ENCODE measurements around the gene XXYLT1. TPM values are rescaled to one million over a fixed set of nuclear protein-coding genes. Genes with fewer than 3 reads are reported as not detected.
A peak's percentile ranks its signal among the peaks of the same experiment; 100 is the strongest.

Gene XXYLT1
- polyA plus RNA-seq, 3 donors from 2014 or later, result 5.3 to 15.7 (median 5.6) TPM

DNA sequence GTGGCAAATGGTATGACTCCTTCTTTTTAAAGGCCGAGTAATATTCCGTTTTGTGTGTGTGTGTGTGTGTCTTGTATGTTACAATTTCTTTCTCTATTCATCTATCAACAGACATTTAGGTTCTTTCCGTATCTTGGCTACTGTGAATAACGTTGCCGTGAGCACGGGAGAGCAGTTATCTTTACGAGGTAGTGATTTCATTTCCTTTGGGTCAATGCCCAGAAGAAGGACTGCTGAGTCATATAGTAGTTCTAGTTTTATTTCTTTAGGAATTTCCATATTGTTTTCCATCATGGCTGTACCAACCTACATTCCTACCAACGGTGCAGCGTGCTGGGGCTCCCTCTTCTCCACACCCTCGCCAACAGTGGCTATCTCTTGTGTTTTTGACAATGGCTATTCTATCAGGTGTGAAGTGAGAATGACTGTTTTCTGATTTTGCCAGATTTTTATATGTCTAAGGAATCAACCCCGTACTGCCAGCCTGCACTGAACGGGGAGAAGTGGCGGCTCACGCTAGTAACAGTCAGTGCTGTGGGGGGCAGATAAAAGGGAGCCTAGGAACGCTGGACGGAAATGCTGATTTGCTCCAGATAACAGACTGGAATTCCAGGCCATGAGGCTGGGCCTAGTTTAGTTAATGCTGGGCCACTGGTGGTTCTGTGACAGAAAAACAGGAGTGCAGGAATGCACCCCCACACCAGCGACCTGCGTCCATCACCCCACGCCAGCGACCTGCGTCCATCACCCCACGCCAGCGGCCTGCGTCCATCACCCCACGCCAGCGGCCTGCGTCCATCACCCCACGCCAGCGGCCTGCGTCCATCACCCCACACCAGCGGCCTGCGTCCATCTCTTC, 168.1 kb downstream of the XXYLT1 start:
- H3K27me3 Mint-ChIP-seq (ENCODE audit: low read depth in 3 of 3), result peaks cover 0 to 4% (median 3%) of the 10 kb centered on the region in 3 donors
- H3K27ac Mint-ChIP-seq, result peak overlapping the region in 2 of 6 donors; percentile 19 to 66
- no peaks in the 10 kb centered on the region for H3K36me3 Mint-ChIP-seq
- DNase-seq, result no peak
- H3K4me1 Mint-ChIP-seq, result peaks cover 20 to 30% of the 10 kb centered on the region in 2 donors
- no peak overlapping the region for H3K4me3 Mint-ChIP-seq
- H3K9me3 Mint-ChIP-seq, result no peaks in the 10 kb centered on the region

DNA sequence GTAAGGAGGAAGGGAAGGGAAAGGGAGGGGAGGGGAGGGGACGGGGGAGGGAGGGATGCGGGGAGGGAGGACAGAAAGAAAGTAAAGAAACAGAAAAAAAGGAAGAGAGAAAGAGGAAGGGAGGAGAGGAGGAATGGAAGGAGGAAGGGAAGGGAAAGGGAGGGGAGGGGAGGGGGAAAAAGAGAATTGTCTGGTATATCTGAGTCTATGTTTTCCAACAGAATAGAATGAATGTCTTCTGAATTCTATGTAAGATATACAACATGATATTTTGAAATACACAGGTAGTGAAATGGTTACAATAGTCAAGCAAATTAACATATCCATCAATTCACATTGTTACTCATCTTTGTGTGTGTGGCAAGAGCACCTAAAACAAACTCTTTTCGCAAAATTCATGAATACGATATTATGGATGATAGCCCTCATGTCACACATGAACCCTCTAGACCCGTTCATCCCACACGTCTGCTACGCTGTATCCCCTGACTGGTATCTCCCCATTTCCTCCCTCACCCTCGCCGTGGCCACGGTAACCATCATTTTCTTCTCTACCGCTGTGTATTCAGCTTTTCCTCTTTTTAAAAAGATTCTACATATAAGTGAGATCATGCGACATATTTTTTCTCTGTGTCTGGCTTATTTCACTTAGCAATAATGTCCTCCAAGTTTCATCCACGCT, 168.9 kb downstream of the XXYLT1 start:
- Mint-ChIP-seq H3K36me3 (no peaks in the 10 kb centered on the region), H3K9me3 (no peaks in the 10 kb centered on the region), H3K4me3 (no peak overlapping the region), H3K27ac (peak overlapping the region in 2 of 6 donors; percentile 19 to 66), H3K27me3 (ENCODE audit: low read depth in 3 of 3) (peaks cover 0 to 4% (median 3%) of the 10 kb centered on the region in 3 donors), H3K4me1 (peaks cover 20 to 30% of the 10 kb centered on the region in 2 donors)
- DNase-seq, result no peak

DNA sequence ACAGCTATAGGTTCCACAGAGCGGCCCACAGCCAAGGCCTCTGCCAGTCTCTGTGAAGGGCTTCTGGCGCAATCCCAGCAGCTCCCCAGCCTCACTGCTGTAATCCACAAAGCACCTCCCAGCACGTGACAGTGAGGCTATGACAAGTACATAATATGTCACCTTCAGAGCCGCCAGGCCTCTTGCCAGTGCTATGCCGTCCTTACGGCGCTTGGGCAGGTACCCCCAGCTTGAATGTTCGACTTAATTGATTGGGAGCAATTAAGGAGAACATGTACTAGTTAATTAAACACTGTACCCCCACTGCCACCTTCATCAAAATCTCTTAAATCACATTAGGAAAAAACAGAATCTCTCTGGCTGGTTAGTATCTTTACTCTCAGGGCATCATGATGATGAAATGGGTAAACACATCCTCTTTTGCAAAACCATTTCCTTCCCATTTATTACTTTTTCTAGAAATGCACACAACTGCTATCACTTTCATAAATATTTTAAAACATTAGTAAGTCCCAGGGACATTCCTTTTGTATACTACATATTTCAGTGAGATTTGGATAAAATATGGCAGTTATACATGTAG, 169.9 kb downstream of the XXYLT1 start:
- Mint-ChIP-seq H3K36me3 (no peaks in the 10 kb centered on the region), H3K27ac (peak overlapping the region; percentile 0 to 89 (median 66)), H3K4me3 (peak overlapping the region in 3 of 5 donors; percentile 8 to 19 (median 11)), H3K27me3 (ENCODE audit: low read depth in 3 of 3) (peaks cover 0 to 3% (median 1%) of the 10 kb centered on the region in 3 donors), H3K4me1 (peaks cover 17 to 25% of the 10 kb centered on the region in 2 donors), H3K9me3 (no peaks in the 10 kb centered on the region)
- peak; percentile 4 to 13 (median 13) for DNase-seq

DNA sequence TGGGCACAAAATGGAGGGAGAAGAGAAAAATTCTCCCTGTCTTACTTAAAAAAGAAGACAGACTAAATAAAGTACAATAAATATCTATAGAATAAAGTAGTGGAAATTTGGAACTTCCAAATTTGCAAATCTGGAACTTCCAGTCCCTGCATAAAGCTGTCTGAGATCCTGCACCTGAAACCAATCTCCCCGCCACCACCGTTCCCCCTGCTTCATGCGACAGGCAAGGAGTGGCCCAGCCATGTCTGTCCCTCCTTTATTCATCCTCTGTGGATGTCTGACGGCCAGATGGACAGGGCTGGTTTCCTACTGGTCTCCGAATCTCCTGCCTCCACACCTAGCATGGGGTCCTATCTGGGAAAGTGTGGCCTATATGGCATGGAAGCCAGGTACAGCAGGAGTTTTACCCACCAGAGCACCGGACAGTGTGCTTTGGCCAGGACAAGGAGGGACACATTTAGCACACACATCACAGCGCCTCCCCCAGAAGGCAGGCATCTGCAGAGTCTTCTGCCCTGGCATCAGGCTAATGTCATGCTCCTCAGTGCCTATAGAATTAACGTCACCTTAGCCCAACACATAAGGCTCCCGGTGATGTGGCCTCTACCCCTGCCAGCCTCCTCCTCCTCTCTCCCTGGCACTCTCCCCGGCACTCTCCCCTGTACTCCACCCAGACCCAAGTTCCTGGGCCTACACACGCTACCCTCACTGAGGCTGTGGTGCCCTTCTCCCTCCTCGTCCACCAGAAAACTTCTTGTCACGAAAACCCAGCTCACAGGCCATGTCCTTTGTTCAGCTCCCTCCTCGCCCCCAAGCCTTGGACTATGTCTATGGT, 170.8 kb downstream of the XXYLT1 start:
- Mint-ChIP-seq H3K4me1 (peaks cover 15 to 22% of the 10 kb centered on the region in 2 donors), H3K36me3 (peaks cover 0 to 1% (median 0%) of the 10 kb centered on the region in 3 donors), H3K27me3 (ENCODE audit: low read depth in 3 of 3) (peaks cover 0 to 3% (median 0%) of the 10 kb centered on the region in 3 donors), H3K4me3 (no peak overlapping the region), H3K9me3 (no peaks in the 10 kb centered on the region), H3K27ac (peak overlapping the region in 4 of 6 donors; percentile 55 to 89 (median 74))
- no peak for DNase-seq

DNA sequence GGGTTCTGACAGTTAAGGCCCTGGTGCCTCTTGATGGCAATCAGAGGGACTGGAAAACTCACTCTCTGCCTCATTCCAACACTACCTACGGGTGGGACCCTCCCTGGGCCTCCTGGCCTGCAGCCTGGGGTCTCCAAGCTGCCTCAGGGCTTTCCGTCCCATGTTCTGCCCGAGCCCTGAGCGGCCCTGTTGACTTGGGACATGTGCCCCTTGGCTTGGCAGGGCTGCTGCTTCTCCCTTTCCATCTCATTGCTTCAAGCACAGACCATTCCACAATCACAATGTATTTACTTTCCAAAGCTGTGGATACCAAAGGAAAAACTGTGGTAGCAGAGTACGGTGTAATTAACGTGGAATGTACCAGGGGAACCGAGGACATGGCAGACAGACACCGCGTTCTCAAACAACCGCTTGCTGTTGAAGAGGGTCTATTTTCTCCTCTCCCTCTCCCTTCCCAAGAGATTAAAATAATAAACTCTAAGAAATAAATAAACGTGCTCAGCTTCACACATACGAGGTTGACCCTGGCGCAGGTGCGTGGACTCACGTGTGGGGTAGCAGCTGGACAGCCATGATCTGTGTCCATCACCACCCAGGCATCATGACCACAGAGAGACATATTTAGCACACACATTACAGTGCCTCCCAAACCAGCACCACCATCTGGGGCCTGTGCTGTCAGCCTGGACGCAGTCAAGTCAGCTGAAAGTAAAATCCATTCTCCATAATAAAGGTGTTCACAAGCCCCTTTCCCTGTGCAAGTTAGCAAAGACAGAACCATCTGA, 172.0 kb downstream of the XXYLT1 start:
- Mint-ChIP-seq H3K36me3 (peaks cover 0 to 4% (median 0%) of the 10 kb centered on the region in 3 donors), H3K4me3 (no peak overlapping the region), H3K27ac (no peak overlapping the region), H3K27me3 (ENCODE audit: low read depth in 3 of 3) (peaks cover 0 to 3% (median 0%) of the 10 kb centered on the region in 3 donors), H3K4me1 (peaks cover 17 to 22% of the 10 kb centered on the region in 2 donors), H3K9me3 (no peaks in the 10 kb centered on the region)
- DNase-seq, result no peak

DNA sequence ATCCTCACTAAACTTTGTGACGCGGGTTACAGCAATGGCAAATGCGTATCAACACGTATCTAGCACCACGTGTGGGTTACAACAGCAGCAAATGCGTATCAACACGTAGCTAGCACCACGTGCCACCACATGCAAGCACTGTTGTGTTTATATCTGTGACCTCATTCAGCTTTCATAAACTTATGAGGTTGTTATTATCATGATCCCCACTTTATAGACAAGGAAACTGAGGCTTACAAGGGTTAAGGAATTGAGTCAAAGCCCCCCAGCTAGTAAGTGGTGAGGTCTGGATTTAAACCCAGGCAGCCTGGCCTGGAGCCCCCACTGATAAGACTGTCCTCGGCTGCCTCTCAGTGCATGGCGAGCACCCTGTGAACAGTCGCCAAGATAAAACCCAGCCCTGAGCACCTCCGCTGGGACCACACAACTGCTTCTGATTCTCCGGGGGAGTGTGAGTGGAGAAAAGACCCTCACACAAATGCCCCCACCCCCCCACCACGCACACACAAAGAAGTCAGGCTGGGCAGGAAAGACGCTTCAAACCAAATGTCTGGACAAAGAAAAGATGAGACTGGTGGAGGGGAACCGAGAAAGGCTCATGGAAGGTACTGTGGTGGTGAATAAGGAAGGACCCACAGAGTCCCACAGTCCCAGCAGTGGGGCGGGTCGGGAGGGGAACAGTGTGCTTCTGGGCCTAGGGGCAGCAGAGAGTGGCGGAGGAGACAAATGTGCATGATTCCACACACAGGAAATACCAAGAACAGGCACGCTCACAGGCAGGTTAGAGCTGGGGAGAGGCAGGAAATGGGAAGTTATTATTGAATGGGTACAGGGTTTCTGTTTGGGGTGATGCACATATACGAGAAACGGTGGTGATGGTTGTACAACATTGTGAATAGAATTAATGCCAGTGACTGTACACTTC, 173.4 kb downstream of the XXYLT1 start:
- Mint-ChIP-seq H3K4me3 (no peak overlapping the region), H3K27me3 (ENCODE audit: low read depth in 3 of 3) (peaks cover 0 to 2% (median 0%) of the 10 kb centered on the region in 3 donors), H3K27ac (no peak overlapping the region), H3K36me3 (peaks cover 0 to 4% (median 0%) of the 10 kb centered on the region in 3 donors), H3K9me3 (no peaks in the 10 kb centered on the region), H3K4me1 (peaks cover 17 to 20% of the 10 kb centered on the region in 2 donors)
- DNase-seq, result no peak

DNA sequence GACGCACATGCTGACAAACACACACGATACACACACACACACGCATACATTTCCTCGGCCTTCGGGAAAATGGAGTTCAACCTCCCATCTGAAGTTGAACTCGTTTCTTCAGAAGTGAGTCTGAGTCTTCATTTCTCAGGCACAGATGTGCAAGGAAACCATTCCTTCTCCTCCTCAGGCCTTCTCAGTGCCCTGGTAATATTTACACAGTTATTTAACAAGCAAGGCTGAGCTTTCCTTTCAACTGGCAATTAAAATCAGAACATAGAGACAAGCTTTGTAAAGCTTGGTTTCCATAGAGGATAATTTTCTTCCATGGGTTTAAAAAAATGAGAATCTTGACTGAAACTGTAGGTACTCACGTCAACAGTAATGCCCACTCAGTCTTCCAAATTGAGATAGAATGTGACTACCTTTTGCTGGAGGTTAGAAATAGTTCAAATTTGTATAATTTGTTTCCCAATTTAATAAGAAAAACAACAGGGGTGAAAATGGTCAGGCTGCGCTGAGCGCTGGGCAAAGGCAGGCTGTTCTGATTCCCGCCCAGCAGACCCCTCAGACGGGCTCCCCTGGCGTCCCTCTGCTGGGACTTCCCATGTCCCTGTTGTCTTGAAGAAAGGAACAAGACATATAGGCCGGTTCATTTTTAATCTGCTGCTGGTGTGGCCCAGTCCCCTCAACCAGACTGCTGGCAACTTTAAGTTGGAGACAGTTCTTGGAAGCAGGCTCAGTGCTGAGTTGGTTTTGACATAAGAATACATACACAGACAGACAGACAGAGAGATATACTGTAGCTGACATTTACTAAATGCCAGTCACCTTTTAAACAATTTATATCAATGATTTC, 174.3 kb downstream of the XXYLT1 start:
- Mint-ChIP-seq H3K27ac (no peak overlapping the region), H3K4me1 (peaks cover 15 to 16% of the 10 kb centered on the region in 2 donors), H3K36me3 (peaks cover 0 to 4% (median 0%) of the 10 kb centered on the region in 3 donors), H3K4me3 (no peak overlapping the region), H3K27me3 (ENCODE audit: low read depth in 3 of 3) (peaks cover 0 to 2% (median 0%) of the 10 kb centered on the region in 3 donors), H3K9me3 (no peaks in the 10 kb centered on the region)
- DNase-seq, result no peak

DNA sequence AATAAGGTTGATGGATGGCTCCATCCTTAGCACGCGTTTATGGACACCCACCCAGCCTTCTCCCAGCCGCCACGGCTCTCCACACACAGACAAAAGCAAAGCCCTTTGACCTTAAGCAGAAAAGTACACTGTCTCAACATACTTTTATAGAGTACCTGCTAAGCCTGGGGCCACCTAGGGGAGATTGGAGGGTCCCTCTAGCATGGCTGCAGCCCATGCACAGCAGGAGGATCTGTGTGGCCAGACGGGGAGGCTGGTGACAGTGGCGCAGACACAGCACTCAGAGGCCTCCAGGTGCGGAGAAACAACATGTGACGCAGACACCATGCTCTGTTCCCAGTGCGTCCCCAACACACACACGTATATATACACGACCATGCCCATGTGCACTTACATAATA, 174.9 kb downstream of the XXYLT1 start:
- Mint-ChIP-seq H3K4me3 (no peak overlapping the region), H3K27ac (no peak overlapping the region), H3K36me3 (peaks cover 0 to 4% (median 0%) of the 10 kb centered on the region in 3 donors), H3K9me3 (no peaks in the 10 kb centered on the region), H3K4me1 (peaks cover 8 to 10% of the 10 kb centered on the region in 2 donors), H3K27me3 (ENCODE audit: low read depth in 3 of 3) (peaks cover 0 to 2% (median 0%) of the 10 kb centered on the region in 3 donors)
- no peak for DNase-seq

DNA sequence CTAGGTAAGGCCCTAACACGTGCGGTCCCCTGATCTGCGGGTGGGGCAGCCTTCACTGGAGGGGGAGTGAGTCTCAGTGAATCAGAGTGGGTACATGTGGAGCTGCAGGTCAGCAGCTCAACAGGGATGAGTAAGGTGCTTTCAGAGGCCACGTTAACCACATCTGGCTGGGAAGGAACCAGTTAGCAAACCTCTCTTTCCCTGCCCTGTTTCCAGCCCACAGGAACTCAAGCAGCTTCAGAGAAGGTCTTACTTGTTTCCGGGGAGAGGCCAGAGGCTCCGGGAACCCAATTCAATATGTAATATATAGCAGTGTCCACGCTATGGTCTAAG, 175.3 kb downstream of the XXYLT1 start:
- Mint-ChIP-seq H3K9me3 (no peaks in the 10 kb centered on the region), H3K27ac (no peak overlapping the region), H3K27me3 (ENCODE audit: low read depth in 3 of 3) (peaks cover 0 to 2% (median 0%) of the 10 kb centered on the region in 3 donors), H3K36me3 (peaks cover 0 to 4% (median 0%) of the 10 kb centered on the region in 3 donors), H3K4me1 (peaks cover 4 to 6% of the 10 kb centered on the region in 2 donors), H3K4me3 (no peak overlapping the region)
- no peak for DNase-seq

DNA sequence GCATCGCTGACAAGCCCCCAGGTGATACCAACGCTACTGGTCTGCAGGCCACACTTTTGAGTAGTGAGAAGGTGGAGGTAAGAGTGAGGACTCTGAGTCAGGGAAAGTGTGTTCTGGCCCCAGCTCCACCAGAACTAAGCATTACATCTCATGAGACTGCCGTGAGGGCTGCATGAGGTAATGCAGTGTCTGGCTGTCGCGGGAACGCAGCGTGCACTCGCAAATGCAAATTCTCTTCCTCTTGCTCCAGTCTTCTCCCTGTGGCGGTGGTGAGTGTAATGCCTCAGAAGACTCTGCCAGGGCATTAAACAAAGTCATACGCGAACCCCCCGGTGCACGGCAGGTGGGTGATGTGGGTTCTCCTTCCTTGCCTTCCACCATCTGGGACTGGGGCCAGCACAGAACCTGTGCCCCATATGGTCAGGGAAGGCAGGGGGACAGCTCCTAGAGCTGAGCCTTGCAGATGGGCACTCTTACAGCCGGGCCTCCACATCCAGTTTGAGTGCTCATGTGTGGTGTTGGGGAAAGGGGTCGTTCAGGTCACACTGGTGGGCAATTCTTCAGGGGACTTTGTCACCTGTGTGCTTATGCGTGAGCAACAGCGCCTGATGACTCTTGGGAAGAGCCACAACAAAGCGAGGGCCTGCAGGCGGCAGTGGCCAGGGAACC, 175.8 kb downstream of the XXYLT1 start:
- peaks cover 0 to 2% of the 10 kb centered on the region in 2 donors for H3K4me1 Mint-ChIP-seq

More for the DNA sequence above, 175.8 kb downstream of the XXYLT1 start:
- Mint-ChIP-seq H3K27ac (no peak overlapping the region), H3K4me3 (no peak overlapping the region), H3K9me3 (no peaks in the 10 kb centered on the region), H3K36me3 (peaks cover 0 to 4% (median 0%) of the 10 kb centered on the region in 3 donors), H3K27me3 (ENCODE audit: low read depth in 3 of 3) (peaks cover 0 to 2% (median 0%) of the 10 kb centered on the region in 3 donors)
- DNase-seq, result no peak
